ENCODE data around the gene ITGB2.
A peak's percentile ranks its signal among the peaks of the same experiment; 100 is the strongest.

Gene ITGB2

DNA sequence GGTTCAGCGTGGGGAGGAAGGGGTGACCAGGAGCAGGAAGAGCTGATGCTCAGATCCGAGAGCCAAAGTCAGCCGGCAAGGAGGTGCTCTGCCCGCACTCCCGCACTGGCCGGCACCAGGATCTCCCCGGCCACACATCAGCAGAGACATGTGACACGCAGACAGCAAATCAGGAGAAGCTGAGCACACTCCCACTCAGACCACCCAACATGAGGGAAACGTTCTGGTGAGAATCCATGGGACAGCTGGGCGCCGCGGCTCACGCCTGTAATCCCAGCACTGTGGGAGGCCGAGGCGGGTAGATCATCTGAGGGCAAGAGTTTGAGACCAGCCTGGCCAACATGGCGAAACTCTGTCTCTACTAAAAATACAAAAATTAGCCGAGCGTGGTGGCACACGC, 28.6 kb downstream of the ITGB2 start:
- H3K79me1 ChIP-seq (ENCODE audit: low read depth, low read length), result peaks cover 5% of the 10 kb centered on the region
- no peak overlapping the region for H2BK5ac ChIP-seq (ENCODE audit: low read length)
- H3K14ac ChIP-seq (ENCODE audit: low read length), result no peak overlapping the region
- H2AFZ ChIP-seq (ENCODE audit: low read length), result no peak overlapping the region
- DNase-seq (ENCODE audit: low spot score), result no peak
- H3K27me3 ChIP-seq (ENCODE audit: control insufficient read depth in 3 of 3, insufficient read depth in 3 of 3, low read depth in 1 of 3, low read length in 3 of 3), result peaks cover 0 to 47% (median 0%) of the 10 kb centered on the region in 3 experiments
- peaks cover 0 to 2% of the 10 kb centered on the region in 2 donors for H3K4me1 ChIP-seq (ENCODE audit: control insufficient read depth in 2 of 2, insufficient read depth in 1 of 2, low read depth in 1 of 2, low read length in 2 of 2)
- no peak overlapping the region for H3K9ac ChIP-seq (ENCODE audit: low read depth, low read length, poor library complexity)
- H2BK120ac ChIP-seq (ENCODE audit: low read depth, low read length), result no peak overlapping the region
- no peak overlapping the region for H4K91ac ChIP-seq (ENCODE audit: low read depth, low read length, poor library complexity)
- peak overlapping the region; percentile 46 for H2BK15ac ChIP-seq (ENCODE audit: low read length)
- no peaks in the 10 kb centered on the region for H3K36me3 ChIP-seq (replicated peaks in 1 of 2; ENCODE audit: control insufficient read depth in 2 of 2, insufficient read depth in 2 of 2, low read length in 2 of 2)
- no peak overlapping the region for H3K27ac ChIP-seq (replicated peaks; ENCODE audit: low read length)
- H4K8ac ChIP-seq (ENCODE audit: low read depth, low read length), result no peak overlapping the region
- no peak overlapping the region for H2BK12ac ChIP-seq (ENCODE audit: low read length)
- H3K4me3 ChIP-seq (ENCODE audit: low read length in 2 of 2), result no peak overlapping the region
- H3K23ac ChIP-seq (ENCODE audit: low read depth, low read length, poor library complexity), result peak overlapping the region; percentile 85
- WGBS, 2 donors (ENCODE audit: extremely low coverage in 2 of 2, insufficient read length in 2 of 2, insufficient replicate concordance in 1 of 2), result no CpG with 5 or more reads among the region's 19 CpGs
- no peak overlapping the region for H2AK5ac ChIP-seq (ENCODE audit: low read depth, low read length)
- H3K4ac ChIP-seq (ENCODE audit: low read length), result no peak overlapping the region
- H3K4me2 ChIP-seq (ENCODE audit: insufficient read depth, low read length, poor library complexity, severe bottlenecking), result no peak overlapping the region
- no peak overlapping the region for H3K18ac ChIP-seq (ENCODE audit: low read length)
- peaks cover 0 to 3% of the 10 kb centered on the region in 2 donors for H3K9me3 ChIP-seq (replicated peaks in 1 of 2; ENCODE audit: control insufficient read depth in 2 of 2, insufficient read depth in 1 of 2, low read depth in 1 of 2, low read length in 2 of 2)

DNA sequence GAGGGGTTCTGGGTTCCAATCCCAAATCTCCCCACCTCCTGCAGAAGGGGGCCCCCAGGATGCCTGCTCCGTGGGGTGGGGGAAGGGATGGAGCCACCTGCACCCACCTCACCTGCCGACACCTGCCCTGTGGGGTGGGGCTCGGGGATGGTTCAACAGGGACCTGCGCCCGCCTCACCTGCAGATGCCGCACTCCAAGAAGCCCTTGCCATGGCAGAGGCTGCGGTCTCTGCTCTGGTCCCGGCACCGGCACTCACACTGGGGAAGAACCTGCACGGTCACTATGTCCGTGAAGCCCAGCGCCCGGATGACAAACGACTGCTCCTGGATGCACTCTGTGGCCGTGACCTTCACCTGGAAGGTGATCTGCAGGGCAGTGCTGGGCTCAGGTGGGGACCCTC, 29.1 kb downstream of the ITGB2 start:
- Histone ChIP-seq H3K27ac (replicated peaks; ENCODE audit: low read length) (no peak overlapping the region), H3K36me3 (replicated peaks in 1 of 2; ENCODE audit: control insufficient read depth in 2 of 2, insufficient read depth in 2 of 2, low read length in 2 of 2) (no peaks in the 10 kb centered on the region), H4K8ac (ENCODE audit: low read depth, low read length) (no peak overlapping the region), H3K79me1 (ENCODE audit: low read depth, low read length) (peaks cover 5% of the 10 kb centered on the region), H2BK5ac (ENCODE audit: low read length) (no peak overlapping the region), H3K4me3 (ENCODE audit: low read length in 2 of 2) (no peak overlapping the region), H3K18ac (ENCODE audit: low read length) (no peak overlapping the region), H2BK120ac (ENCODE audit: low read depth, low read length) (no peak overlapping the region), H3K4ac (ENCODE audit: low read length) (no peak overlapping the region), H2BK12ac (ENCODE audit: low read length) (no peak overlapping the region), H3K4me1 (ENCODE audit: control insufficient read depth in 2 of 2, insufficient read depth in 1 of 2, low read depth in 1 of 2, low read length in 2 of 2) (peaks cover 0 to 1% of the 10 kb centered on the region in 2 donors), H3K9me3 (replicated peaks in 1 of 2; ENCODE audit: control insufficient read depth in 2 of 2, insufficient read depth in 1 of 2, low read depth in 1 of 2, low read length in 2 of 2) (peaks cover 0 to 3% of the 10 kb centered on the region in 2 donors), H2AK5ac (ENCODE audit: low read depth, low read length) (no peak overlapping the region), H3K27me3 (ENCODE audit: control insufficient read depth in 3 of 3, insufficient read depth in 3 of 3, low read depth in 1 of 3, low read length in 3 of 3) (peaks cover 0 to 52% (median 0%) of the 10 kb centered on the region in 3 experiments), H2BK15ac (ENCODE audit: low read length) (peak overlapping the region; percentile 46), H3K9ac (ENCODE audit: low read depth, low read length, poor library complexity) (no peak overlapping the region), H3K4me2 (ENCODE audit: insufficient read depth, low read length, poor library complexity, severe bottlenecking) (no peak overlapping the region), H3K23ac (ENCODE audit: low read depth, low read length, poor library complexity) (peak overlapping the region; percentile 85), H2AFZ (ENCODE audit: low read length) (no peak overlapping the region), H4K91ac (ENCODE audit: low read depth, low read length, poor library complexity) (no peak overlapping the region), H3K14ac (ENCODE audit: low read length) (no peak overlapping the region)
- no CpG with 5 or more reads among the region's 15 CpGs for WGBS, 2 donors (ENCODE audit: extremely low coverage in 2 of 2, insufficient read length in 2 of 2, insufficient replicate concordance in 1 of 2)
- DNase-seq (ENCODE audit: low spot score), result no peak

DNA sequence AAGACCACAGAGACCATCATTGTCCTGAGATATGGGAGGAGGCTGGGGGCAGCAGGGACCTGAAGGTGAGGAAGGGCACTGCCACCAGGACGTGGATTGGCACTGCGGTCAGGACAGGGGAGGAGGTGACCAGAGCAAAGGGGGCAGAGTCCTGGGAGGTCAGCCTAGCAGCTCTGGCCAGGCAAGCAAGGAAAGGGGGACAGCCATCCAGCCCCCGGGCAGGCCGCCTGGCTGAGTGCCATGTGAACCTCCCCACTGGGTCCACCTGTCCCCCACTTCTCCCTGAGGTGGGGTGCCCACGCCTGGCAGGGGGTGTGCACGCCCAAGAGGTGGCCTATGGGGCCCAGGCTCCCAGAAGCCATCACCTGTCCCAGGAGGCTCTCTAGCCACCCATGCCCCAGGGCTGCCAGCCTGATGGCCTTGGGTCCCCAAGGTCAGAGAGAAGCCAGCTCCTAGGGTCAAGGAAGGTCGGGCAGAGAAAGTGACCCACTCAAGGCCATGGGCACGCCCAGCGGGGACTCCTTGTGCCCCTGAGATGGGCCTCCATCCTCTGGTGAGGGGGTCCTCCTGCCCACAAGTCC, 29.6 kb downstream of the ITGB2 start:
- Histone ChIP-seq H3K9ac (ENCODE audit: low read depth, low read length, poor library complexity) (peak overlapping the region; percentile 12), H3K14ac (ENCODE audit: low read length) (no peak overlapping the region), H2AFZ (ENCODE audit: low read length) (no peak overlapping the region), H2BK5ac (ENCODE audit: low read length) (no peak overlapping the region), H2AK5ac (ENCODE audit: low read depth, low read length) (no peak overlapping the region), H3K79me1 (ENCODE audit: low read depth, low read length) (peaks cover 5% of the 10 kb centered on the region), H3K27ac (replicated peaks; ENCODE audit: low read length) (no peak overlapping the region), H3K18ac (ENCODE audit: low read length) (peak overlapping the region; percentile 57), H2BK12ac (ENCODE audit: low read length) (peak overlapping the region; percentile 41), H3K27me3 (ENCODE audit: control insufficient read depth in 3 of 3, insufficient read depth in 3 of 3, low read depth in 1 of 3, low read length in 3 of 3) (peaks cover 0 to 58% (median 0%) of the 10 kb centered on the region in 3 experiments), H2BK15ac (ENCODE audit: low read length) (peak overlapping the region; percentile 27), H3K4me2 (ENCODE audit: insufficient read depth, low read length, poor library complexity, severe bottlenecking) (no peak overlapping the region), H3K4me3 (ENCODE audit: low read length in 2 of 2) (no peak overlapping the region), H3K23ac (ENCODE audit: low read depth, low read length, poor library complexity) (peak overlapping the region; percentile 35), H4K91ac (ENCODE audit: low read depth, low read length, poor library complexity) (no peak overlapping the region), H3K4me1 (ENCODE audit: control insufficient read depth in 2 of 2, insufficient read depth in 1 of 2, low read depth in 1 of 2, low read length in 2 of 2) (no peaks in the 10 kb centered on the region), H3K4ac (ENCODE audit: low read length) (no peak overlapping the region), H3K36me3 (replicated peaks in 1 of 2; ENCODE audit: control insufficient read depth in 2 of 2, insufficient read depth in 2 of 2, low read length in 2 of 2) (no peaks in the 10 kb centered on the region), H3K9me3 (replicated peaks in 1 of 2; ENCODE audit: control insufficient read depth in 2 of 2, insufficient read depth in 1 of 2, low read depth in 1 of 2, low read length in 2 of 2) (peaks cover 0 to 3% of the 10 kb centered on the region in 2 donors), H2BK120ac (ENCODE audit: low read depth, low read length) (no peak overlapping the region), H4K8ac (ENCODE audit: low read depth, low read length) (no peak overlapping the region)
- no peak for DNase-seq (ENCODE audit: low spot score)
- WGBS, 2 donors (ENCODE audit: extremely low coverage in 2 of 2, insufficient read length in 2 of 2, insufficient replicate concordance in 1 of 2), result no CpG with 5 or more reads among the region's 9 CpGs

DNA sequence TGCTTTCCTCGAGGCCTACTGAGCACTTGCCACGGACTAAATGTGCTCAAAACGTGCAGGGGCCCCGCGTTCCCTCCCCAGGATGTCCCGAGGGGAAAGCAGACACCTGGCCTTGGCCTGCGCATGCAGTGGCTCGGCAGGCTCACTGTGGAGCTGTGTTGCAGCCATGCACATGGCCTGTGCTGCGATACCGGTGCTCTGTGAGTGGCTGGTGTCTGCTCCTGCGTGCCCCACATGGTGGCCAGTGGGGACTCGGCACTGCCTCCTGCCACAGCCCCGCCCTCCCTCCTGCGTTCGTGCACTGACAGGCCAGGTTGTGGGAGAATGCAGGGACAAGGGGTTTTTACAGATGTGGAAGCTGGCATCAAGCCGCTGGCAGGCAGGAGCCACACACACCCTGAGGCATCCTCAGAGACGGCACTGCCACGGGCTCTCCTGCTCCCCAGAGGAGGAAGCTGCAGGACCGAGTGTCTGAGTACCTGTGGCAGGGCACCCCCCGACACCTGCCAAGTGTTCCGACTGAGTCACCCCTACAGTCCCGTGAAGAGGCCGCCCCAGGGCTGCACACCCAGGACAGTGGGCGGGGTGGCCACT, 30.3 kb downstream of the ITGB2 start:
- H3K9me3 ChIP-seq (replicated peaks in 1 of 2; ENCODE audit: control insufficient read depth in 2 of 2, insufficient read depth in 1 of 2, low read depth in 1 of 2, low read length in 2 of 2), result no peaks in the 10 kb centered on the region
- no peak overlapping the region for H3K27ac ChIP-seq (replicated peaks; ENCODE audit: low read length)
- H2BK120ac ChIP-seq (ENCODE audit: low read depth, low read length), result no peak overlapping the region
- peak overlapping the region; percentile 81 for H2BK15ac ChIP-seq (ENCODE audit: low read length)
- no peaks in the 10 kb centered on the region for H3K4me1 ChIP-seq (ENCODE audit: control insufficient read depth in 2 of 2, insufficient read depth in 1 of 2, low read depth in 1 of 2, low read length in 2 of 2)
- H2AFZ ChIP-seq (ENCODE audit: low read length), result no peak overlapping the region
- H3K23ac ChIP-seq (ENCODE audit: low read depth, low read length, poor library complexity), result peak overlapping the region; percentile 91
- peak overlapping the region; percentile 64 for H3K18ac ChIP-seq (ENCODE audit: low read length)
- DNase-seq (ENCODE audit: low spot score), result no peak
- H3K27me3 ChIP-seq (ENCODE audit: control insufficient read depth in 3 of 3, insufficient read depth in 3 of 3, low read depth in 1 of 3, low read length in 3 of 3), result peaks cover 0 to 63% (median 0%) of the 10 kb centered on the region in 3 experiments
- peak overlapping the region; percentile 84 for H2AK5ac ChIP-seq (ENCODE audit: low read depth, low read length)
- no peak overlapping the region for H4K8ac ChIP-seq (ENCODE audit: low read depth, low read length)
- H3K79me1 ChIP-seq (ENCODE audit: low read depth, low read length), result peaks cover 5% of the 10 kb centered on the region
- peak overlapping the region; percentile 84 for H2BK12ac ChIP-seq (ENCODE audit: low read length)
- H3K4ac ChIP-seq (ENCODE audit: low read length), result no peak overlapping the region
- no CpG with 5 or more reads among the region's 24 CpGs for WGBS, 2 donors (ENCODE audit: extremely low coverage in 2 of 2, insufficient read length in 2 of 2, insufficient replicate concordance in 1 of 2)
- H3K4me3 ChIP-seq (ENCODE audit: low read length in 2 of 2), result no peak overlapping the region
- H3K14ac ChIP-seq (ENCODE audit: low read length), result peak overlapping the region; percentile 56
- H3K4me2 ChIP-seq (ENCODE audit: insufficient read depth, low read length, poor library complexity, severe bottlenecking), result no peak overlapping the region
- no peak overlapping the region for H2BK5ac ChIP-seq (ENCODE audit: low read length)
- H4K91ac ChIP-seq (ENCODE audit: low read depth, low read length, poor library complexity), result no peak overlapping the region
- no peak overlapping the region for H3K9ac ChIP-seq (ENCODE audit: low read depth, low read length, poor library complexity)
- no peaks in the 10 kb centered on the region for H3K36me3 ChIP-seq (replicated peaks in 1 of 2; ENCODE audit: control insufficient read depth in 2 of 2, insufficient read depth in 2 of 2, low read length in 2 of 2)
